GM19023 (cell line): ENCODE results near the gene MYRFL.
"Not testable (repeated sequence)": the region's sequence is repeated elsewhere in the genome, so short reads cannot be mapped to it uniquely, and the experiment has no call there.

Experiments
- ATAC-seq: cut with Tn5 transposase; IDR thresholded peaks from one replicate; pipeline ENCODE4 v1.9.1; 2021; ENCODE audit warnings: mild to moderate bottlenecking, moderate library complexity; ENCODE audit not compliant: unreplicated experiment

MYRFL gene

DNA sequence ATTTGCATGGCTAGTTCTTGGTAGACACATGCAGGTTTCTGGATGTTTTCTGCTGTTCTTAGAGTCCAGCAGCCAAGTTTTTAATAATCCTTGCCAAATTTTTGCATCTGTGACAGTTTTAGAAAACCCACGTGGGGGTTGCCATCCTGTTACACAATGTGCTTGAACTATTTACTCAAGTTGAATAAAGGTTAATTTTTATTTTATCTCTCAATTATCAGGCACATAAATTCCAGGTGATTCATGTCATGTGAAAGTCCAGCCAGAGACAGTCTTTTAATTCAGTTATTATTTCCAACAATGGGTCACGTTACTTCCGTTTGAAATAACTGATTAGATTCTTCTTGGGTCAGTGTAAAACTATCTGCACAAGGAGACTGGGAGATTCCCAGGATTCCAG is 15.7 kb downstream of the MYRFL start:
- ATAC-seq, result no peak

DNA sequence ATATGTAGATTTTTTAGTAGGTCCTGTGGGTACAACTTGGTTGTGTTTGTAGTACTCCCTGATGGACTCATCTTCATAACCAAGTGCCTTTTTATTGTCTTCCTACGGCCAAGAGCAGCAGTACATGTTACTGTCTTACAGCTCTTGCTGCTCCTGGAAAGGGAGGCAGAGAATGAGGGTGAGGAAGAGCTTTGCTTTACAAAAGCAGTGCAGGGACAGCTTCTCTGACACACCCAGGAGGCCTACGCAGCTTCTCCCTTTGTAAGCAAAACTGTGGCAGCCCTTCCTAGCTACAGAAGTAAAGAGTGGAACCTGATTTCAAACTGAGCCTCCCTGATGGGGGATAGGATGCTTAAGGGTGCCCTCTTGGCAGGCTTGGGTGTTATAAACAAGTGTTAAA is 18.6 kb downstream of the MYRFL start:
- ATAC-seq, result no peak

DNA sequence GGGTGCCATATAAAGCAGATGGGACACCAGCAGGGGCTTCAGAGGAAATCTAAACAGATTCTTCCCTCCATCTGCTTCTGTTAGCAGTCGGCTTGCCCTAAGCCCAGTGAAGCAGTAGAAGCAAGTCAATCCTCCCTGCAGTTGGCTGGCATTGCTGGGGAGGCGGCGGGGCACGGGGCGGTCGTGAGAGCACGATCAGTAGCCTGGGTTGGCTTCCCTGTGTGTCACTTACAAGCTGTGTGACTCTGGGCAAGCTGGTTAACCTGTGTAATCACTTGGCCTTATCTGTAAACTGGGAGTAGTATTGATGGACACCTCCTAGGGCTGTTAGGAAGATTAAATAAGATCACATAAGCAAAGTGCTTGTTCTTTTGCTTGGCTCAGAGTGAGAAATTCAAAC is 19.4 kb downstream of the MYRFL start:
- ATAC-seq, result no peak

DNA sequence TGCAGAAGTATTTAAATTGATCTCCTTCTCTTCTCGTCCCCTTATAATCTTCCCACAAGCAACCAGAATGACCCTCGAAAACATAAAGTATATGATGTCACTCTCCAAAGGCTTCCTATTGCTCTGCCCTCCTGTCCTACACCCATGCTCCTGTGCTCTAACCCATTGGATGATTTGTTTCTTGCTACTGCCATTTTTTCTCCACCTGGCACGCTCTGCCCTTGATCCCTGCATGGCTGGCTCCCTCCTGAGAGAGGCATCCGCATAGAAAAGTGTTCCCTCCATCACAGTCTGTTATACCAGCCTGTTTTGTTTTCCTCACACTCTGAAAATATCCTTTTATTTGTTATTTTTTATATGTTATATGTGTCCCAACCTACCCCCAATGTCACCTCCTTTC is 19.8 kb downstream of the MYRFL start:
- ATAC-seq, result no peak

DNA sequence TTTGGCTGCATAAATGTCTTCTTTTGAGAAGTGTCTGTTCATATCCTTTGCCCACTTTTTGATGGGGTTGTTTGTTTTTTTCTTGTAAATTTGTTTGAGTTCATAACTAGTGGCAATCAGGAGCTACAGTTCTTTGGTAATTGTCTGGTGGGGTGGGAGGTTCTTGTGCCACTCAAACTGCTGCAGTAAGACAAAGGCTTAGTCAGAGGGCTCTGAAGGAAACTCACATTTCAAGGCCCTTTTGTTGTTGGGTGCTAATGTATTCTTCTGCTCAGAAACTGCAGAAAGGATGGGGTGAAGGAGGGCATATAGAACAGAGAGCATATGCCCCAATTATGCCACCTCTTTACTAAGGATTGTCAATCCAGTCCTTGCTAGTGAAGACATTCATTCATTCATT is 21.9 kb downstream of the MYRFL start:
- no peak for ATAC-seq

DNA sequence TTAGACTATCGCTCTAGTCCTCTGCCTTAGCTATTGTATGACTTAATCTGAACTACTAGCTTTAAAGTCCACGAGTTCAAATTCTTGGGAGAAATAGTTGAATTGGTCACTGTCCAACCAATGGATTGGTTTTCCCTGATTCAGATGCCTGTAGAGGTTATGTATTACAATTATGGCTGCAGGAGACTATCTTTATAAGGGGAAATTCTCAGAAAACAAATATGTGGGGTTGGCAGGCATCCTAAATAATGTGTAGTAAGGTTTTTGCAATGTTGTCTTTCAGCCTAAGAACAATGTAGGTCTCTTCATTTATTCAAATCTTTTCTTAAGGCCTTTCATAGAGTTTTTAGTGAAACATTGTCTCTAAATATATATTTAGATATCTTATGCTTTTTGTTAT is 26.9 kb downstream of the MYRFL start:
- ATAC-seq, result no peak

DNA sequence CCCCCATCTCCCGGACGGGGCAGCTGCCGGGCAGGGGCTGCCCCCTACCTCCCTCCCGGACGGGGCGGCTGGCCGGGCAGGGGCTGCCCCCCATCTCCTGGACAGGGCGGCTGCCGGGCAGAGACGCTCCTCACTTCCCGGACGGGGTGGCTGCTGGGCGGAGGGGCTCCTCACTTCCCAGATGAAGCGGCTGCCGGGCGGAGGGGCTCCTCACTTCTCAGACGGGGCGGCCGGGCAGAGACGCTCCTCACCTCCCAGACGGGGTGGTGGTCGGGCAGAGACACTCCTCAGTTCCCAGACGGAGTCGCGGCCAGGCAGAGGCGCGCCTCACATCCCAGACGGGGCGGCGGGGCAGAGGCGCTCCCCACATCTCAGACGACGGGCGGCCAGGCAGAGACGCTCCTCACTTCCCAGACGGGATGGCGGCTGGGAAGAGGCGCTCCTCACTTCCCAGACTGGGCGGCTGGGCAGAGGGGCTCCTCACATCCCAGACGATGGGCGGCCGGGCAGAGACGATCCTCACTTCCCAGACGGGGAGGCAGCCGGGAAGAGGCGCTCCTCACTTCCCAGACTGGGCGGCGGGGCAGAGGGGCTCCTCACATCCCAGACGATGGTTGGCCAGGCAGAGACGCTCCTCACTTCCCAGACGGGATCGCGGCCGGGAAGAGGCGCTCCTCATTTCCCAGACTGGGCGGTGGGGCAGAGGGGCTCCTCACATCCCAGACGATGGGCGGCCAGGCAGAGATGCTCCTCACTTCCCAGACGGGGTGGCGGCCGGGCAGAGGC is 28.3 kb downstream of the MYRFL start:
- ATAC-seq, result not testable (repeated sequence)

DNA sequence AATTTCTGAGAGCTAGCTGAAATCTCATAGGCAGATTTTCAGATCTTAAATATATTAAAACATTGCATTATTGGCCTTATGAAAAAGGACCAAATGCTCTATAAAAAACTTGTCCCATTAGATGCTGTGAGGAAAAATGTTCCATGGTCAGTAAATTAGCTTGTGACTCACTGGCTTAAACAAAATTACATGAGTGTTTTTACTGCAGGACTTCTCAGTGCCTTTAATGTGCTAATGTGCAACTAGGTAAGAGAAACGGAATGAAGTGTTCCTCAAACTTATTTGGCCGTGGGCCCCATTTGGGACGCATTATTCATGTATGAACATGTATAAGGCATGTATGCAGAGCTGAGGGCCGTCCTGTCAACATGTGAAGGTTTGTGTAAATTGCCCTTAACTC is 41.7 kb downstream of the MYRFL start:
- ATAC-seq, result no peak

DNA sequence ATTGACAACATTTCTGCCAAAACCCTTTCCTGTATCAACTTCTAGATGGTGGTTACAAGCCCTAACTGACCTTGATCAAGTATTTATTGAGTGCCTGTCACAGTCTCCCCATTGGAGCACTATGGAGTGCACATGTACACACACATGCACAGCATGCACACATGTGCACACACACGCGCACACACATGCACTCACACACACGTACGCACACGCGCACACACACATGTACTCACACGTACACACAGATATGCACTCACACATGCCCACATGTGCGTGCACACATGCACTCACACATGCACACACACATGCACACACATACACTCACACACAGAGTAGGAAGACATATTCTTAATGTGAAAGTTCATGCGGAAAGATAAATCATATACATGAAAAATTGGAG is 43.7 kb downstream of the MYRFL start:
- ATAC-seq, result no peak

DNA sequence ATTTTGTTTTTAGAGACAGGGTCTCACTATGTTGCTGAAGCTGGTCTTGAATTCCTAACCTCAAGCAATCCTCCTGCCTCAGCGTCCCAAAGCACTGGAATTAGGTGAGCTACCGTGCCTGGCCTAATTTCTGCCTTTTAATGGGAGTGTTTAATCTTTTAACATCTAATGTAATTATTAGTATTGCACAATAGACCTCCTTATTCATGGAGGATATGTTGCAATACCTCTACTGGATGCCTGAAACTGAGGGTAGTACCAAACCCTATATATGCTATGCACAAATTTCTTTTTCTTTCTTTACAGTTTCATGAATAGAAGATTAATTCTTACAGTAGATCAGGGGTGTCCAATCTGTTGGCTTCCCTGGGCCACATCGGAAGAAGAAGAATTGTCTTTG is 47.8 kb downstream of the MYRFL start:
- ATAC-seq, result no peak

DNA sequence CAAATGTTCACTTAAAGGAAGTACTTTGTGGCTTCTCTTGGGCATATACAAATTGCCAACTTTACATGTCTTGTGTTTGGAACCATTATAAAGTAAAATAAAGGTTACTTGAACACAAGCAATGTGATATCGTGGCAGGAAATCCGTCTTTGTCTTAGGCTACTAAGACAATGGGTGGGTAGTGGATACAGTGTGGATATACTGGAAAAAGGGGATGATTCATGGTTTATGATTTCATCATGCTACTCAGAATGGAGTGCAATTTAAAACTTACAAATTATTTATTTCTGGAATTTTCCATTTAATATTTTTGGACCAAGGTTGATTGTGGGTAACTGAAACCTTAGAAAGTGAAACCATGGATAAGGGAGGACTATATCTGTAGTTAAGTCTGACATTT is 48.4 kb downstream of the MYRFL start:
- no peak for ATAC-seq

DNA sequence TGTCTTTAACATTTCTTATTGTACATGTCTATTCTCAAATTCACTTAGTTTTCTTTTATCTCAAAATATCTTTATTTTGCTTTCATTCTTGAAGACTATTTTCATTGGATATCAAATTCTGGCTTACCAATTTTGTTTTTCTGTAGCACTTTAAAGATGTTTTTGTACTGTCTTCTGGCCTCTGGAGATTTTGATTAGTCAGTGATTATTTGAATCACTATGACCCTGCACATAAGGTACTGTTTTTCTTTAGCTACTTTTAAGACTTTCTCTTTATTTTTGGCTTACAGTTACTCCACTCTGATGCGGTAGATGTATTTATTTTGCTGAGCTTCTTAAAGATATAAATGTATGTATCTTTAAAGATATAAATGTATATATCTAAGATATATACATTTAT is 49.6 kb downstream of the MYRFL start:
- no peak for ATAC-seq

DNA sequence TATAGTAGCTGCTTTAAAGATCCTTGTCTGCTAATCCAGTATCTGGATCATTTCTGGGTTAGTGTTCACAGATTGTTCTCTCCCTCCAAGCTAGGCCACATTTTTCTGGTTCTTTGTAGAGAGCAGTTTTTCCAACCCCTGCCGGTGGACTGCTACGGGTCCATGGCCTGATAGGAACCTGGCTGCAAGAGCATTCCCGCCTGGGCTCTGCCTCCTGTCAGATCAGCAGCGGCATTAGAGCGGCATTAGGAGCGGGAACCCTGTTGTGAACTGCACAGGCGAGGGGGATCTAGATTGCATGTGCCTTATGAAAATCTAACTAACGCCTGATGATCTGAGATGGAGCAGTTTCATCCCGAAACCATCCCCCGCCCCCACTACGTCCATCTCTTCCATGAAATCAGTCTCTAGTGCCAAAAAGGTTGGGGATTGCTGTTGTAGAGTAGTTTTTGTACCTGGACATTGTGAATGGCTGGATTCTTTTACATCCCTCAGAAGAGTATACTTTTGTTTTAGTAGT is 50.4 kb downstream of the MYRFL start:
- ATAC-seq, result no peak

DNA sequence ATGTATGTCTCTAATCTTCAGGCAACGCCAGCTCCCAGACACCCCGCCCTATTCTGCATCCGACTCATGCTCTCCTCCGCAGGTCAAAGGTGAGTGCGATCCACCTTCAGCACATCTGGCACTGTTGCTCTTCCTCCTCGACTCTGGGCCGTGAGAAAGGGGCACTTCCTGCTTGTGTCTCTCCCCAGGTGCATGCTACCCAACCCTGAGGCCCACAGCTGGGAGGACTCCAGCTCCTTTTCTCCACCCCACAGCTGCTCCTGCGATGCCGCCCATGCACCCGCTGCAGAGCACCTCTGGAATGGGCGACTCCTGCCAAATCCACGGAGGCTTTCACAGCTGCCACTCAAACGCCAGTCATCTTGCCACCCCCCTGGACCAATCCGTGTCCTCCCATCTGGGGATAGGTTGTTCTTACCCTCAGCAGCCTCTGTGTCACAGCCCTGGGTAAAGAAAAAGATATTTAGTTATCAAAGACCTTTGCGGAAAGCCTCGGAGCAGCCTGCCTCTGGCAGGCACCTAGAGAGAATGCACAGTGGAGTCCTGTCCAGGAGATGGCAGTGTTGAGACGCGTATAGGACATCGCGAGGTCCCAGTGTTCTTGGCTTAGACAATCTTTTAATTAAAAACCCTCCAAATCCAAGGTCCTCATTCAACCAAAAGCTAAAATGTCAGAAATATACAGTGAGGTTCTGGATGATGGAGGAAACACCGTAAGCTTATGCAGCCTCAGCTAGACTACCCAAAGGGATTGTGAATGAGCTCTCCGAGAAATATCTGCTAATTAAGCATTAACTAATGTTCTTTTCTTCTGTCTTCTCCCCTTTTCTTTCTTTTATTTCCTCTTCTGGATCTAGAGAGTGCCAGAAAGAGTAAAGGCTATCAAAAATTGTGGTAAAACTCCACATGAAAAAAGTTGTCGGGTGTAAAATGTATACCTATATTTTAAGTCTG is 54.3 kb downstream of the MYRFL start:
- peak; percentile 94 for ATAC-seq

DNA sequence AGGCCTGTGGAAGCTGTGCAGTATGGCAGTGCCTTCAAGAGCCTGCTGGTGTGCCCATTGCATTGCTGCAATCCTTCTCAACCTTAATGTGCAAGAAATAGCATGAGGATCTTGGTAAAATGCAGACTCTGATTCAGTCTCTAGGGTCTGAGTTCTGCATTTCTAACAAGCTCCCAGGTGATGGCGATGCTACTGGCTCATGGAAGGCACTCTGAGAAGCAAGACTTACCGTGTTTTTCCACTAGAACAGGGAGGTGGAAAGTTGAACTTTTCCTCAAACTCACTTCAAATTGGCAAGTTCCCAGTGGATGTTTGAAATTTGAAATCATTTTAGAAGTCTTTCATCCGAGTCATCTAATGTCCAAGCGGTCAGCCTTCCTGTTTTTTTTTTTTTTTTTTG is 55.5 kb downstream of the MYRFL start:
- no peak for ATAC-seq

DNA sequence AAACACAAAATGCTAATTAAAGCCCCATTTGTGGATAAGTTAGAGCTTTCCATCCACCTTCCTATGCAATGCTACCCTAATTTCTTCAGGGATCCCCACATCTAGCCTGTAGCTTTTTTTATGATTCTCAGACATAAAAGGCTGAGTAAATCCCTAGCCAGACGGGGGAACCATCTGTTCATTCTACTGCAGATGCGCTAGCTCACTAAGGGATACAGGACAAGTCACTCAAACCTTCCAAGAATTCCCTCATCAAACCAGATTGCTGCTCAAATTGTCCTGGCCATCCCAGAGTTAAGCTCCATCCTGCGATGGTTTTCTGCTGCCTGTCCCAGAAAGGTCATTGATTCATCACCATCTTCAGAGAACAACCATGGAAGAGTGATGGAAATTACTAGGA is 56.7 kb downstream of the MYRFL start:
- ATAC-seq, result no peak

DNA sequence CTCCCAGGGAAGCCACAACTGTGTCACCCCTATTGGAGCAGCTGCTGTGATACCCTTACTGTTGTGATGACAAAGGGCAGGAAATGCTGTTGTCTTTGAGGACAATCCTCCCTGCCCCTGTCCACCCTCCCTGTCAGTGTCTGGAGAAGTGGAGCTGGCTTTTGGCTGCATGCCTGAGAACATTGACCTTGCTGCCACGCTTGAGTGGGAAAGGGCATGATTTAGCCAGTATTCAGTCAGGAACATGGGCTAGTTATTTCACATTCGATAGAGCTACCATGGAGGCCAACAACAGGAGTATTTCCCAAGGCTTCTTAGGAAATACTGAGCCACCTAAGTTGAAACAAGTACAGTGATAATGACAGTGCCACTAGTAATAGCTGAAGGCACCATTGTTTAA is 59.4 kb downstream of the MYRFL start:
- no peak for ATAC-seq

DNA sequence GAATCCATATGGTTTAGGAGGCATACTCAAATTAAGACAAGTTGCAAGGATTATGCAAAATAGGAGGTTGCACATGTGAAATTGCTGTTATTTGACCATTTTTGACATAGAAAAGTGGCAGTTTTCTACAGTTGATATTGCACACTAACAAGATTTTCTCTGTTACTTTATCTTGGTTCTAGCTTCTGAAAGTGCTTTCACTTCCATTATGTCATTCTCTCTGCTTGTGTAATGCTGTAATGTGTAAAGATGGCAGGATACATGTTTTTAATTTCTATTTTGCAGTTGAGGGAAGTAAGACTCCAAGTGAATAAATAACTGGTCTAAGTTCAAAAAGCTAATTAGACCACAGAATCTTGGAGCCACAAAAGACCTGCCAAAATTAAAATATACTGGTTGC is 60.6 kb downstream of the MYRFL start:
- ATAC-seq, result no peak

DNA sequence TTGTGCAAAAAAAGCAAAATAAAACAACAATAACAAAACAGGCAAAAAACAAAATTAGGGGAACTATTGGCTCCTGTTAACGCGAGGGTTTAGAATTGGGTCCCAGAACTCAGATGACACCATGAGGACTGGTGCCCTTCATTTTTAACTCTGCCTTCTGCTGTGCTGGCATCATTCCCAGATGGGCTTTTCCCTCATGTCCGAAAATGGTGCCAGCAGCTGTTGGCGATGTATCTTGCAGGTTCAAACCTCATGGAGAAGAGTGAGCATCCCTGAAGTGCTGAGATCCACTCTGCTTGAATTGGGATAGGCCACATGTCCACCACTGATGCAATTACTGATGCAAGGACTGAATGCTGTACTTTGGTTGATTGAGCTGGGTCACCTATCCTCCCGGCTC is 61.1 kb downstream of the MYRFL start:
- no peak for ATAC-seq

DNA sequence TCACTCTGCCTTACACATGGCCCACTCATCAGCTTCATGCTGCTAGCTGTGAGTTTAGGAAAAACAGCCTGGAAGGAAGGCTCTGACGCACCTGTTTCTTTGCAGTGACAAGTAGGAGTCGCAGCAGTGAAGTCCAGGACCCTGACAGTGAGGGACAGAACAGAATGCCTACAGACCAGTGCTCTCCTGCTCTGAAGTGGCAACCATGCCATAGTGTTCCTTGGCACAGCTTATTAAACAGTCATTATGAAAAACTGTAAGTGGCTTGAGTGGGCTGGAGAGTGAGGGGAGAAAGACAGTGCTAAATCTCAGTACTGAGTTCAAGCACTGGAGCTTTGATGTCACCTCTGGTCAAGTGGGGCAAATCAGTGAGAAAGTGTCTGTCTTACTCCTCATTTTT is 61.7 kb downstream of the MYRFL start:
- ATAC-seq, result no peak

DNA sequence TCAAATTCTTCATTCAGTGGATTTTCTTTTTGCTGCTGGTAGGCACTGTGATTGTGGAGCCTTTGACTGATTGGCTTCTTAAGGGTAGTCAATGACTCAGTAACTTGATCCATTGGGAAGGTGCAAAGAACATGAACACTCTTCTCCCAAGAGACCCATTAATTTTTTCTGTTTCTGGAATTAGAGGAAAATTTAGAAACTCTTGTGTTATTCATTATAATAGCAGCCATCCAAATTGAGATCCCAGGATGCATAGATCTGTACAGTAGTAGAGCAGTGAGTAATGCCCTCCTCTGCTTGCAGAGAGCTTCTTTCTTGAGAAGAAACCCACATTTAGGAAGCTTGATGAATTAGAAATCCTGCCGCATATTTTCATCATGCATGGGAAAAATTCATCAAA is 63.9 kb downstream of the MYRFL start:
- no peak for ATAC-seq

DNA sequence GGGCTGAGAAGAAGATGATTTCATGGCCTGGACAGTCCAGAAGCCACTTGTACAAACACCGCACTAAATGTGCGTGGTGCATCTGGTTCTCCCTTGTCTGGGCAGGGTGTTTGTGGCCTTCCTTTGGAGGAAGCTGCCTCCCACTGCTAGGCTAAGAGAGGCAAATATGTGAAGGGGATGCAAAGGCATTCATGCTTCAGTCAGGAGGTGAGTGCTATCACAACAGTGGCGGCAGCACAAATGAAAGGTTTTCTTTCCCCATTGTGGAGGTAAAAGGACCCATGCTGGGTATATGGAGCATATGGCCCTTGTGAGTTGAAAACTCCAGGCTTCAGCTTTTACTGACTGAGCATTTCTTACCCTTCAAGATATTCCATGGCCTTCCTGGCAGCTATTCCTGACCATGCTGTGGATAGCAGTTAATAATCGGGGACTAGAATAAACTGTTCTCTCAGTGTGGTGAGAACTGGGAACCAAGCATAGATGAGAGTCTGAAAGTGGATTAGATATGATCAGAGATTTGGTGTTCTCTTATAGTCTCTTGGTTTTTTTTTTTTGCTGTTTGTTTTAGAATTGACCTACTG is 69.9 kb downstream of the MYRFL start:
- ATAC-seq, result no peak
